Endothelial cell of umbilical vein (primary cell): ENCODE results near the gene LMO7. TPM values are rescaled to one million over a fixed set of nuclear protein-coding genes. Genes with fewer than 3 reads are reported as not detected.

Experiments
- BruUV-seq: library from RNA; stranded (reverse); fragments of 400-500 nt; replicated peaks from 2 replicates; lab custom pipeline; 2021; lab: Mats Ljungman, UMichigan
- CTCF ChIA-PET: fragments of 300-600, 350-600 bp; sonication (Branson Sonifier 250); formaldehyde crosslinking; loops from one replicate; lab custom pipeline; 2021; ENCODE audit warnings: antibody characterized with exemption, inconsistent platforms; lab: Charles Lee
- POLR2A ChIA-PET: fragments of 300-600, 350-600 bp; sonication (Branson Sonifier 250); formaldehyde crosslinking; loops from one replicate; lab custom pipeline; 2021; ENCODE audit warnings: antibody characterized with exemption, inconsistent platforms; lab: Charles Lee
- DNase-seq: peaks from one replicate; pipeline ENCODE4 v3.0.0-alpha.2; 2011; ENCODE audit warnings: low read depth, low spot score
- FAIRE-seq: peaks from 2 replicates; lab custom pipeline; 2011; peaks lifted over from hg19 to GRCh38; lab: Jason Lieb, UNC
- H2AFZ ChIP-seq: 2 replicates; pipeline ENCODE4 v1.6.0; 2012; ENCODE audit warnings: low read depth, low read length, control low read depth, inconsistent platforms
- H3K27ac ChIP-seq: 2 replicates; pipeline ENCODE4 v1.5.1; 2011; ENCODE audit warnings: low read depth, mild to moderate bottlenecking, control low read depth, low read length, moderate library complexity; ENCODE audit not compliant: insufficient read depth
- H3K27me3 ChIP-seq, 2 experiments: 2 replicates each; pipeline versions ENCODE4 v1.6.0 to v1.6.1; 2011; ENCODE audit warnings: low read length in 2 of 2, mixed read lengths in 1 of 2; ENCODE audit not compliant: control insufficient read depth in 2 of 2, insufficient read depth in 2 of 2
- H3K36me3 ChIP-seq, 2 experiments: 2 replicates in 1 of 2; 3 replicates in 1 of 2; pipeline ENCODE4 v1.5.1; 2011; ENCODE audit warnings: low read length in 2 of 2, mild to moderate bottlenecking in 1 of 2, moderate library complexity in 1 of 2; ENCODE audit not compliant: control insufficient read depth in 2 of 2, insufficient read depth in 2 of 2; ENCODE audit errors: extremely low read depth in 1 of 2
- H3K4me1 ChIP-seq: 3 replicates; pipeline ENCODE4 v1.5.1; 2011; ENCODE audit warnings: mild to moderate bottlenecking, low read length; ENCODE audit not compliant: control insufficient read depth, insufficient read depth; ENCODE audit errors: extremely low read depth
- H3K4me2 ChIP-seq: 2 replicates; pipeline ENCODE4 v1.6.1; 2011; ENCODE audit warnings: low read length, control low read depth, mixed read lengths; ENCODE audit not compliant: insufficient read depth
- H3K4me3 ChIP-seq, 3 experiments: fragments of 200-600 bp in 1 of 3; sonication (generic), shearing (Covaris generic) in 1 of 3; replicated peaks in 1 of 3; 2 replicates each; pipeline ENCODE4 v1.5.1; 2011 to 2016; ENCODE audit warnings: control low read depth in 3 of 3, low read length in 3 of 3, mild to moderate bottlenecking in 2 of 3, inconsistent platforms in 1 of 3, low read depth in 1 of 3, moderate library complexity in 1 of 3; ENCODE audit not compliant: insufficient read depth in 1 of 3
- H3K79me2 ChIP-seq: 2 replicates; pipeline ENCODE4 v1.6.0; 2012; ENCODE audit warnings: low read length, inconsistent platforms; ENCODE audit not compliant: control insufficient read depth, insufficient read depth
- H3K9ac ChIP-seq: replicated peaks from 2 replicates; pipeline ENCODE3; 2011; ENCODE audit warnings: low read length, control low read depth; ENCODE audit not compliant: insufficient read depth; ENCODE audit errors: extremely low read depth
- H3K9me1 ChIP-seq: replicated peaks from 3 replicates; pipeline ENCODE4 v1.6.0; 2011; ENCODE audit warnings: mild to moderate bottlenecking, low read length; ENCODE audit not compliant: control insufficient read depth, insufficient read depth; ENCODE audit errors: extremely low read depth
- H3K9me3 ChIP-seq: replicated peaks from 2 replicates; pipeline ENCODE4 v1.5.1; 2012; ENCODE audit warnings: low read length, inconsistent platforms; ENCODE audit not compliant: control insufficient read depth, insufficient read depth
- H4K20me1 ChIP-seq: replicated peaks from 2 replicates; pipeline ENCODE3; 2011; ENCODE audit warnings: mild to moderate bottlenecking, low read length; ENCODE audit not compliant: control insufficient read depth, insufficient read depth; ENCODE audit errors: extremely low read depth
- EZH2 ChIP-seq: IDR thresholded peaks from 2 replicates; pipeline ENCODE4 v1.6.1; 2012; ENCODE audit warnings: borderline replicate concordance, low read depth, mild to moderate bottlenecking, moderate library complexity, low read length, inconsistent platforms; ENCODE audit not compliant: severe bottlenecking
- FOS ChIP-seq: IDR thresholded peaks from 2 replicates; pipeline ENCODE4 v1.6.1; 2011; ENCODE audit warnings: mild to moderate bottlenecking, low read length, moderate library complexity, borderline replicate concordance; ENCODE audit not compliant: insufficient read depth
- GATA2 ChIP-seq: IDR thresholded peaks from 2 replicates; pipeline ENCODE4 v1.7.0; 2011; ENCODE audit warnings: low read depth, mild to moderate bottlenecking, moderate library complexity, mixed read lengths, low read length; ENCODE audit not compliant: insufficient read length, insufficient read depth
- JUN ChIP-seq: IDR thresholded peaks from 2 replicates; pipeline ENCODE4 v1.6.1; 2011; ENCODE audit warnings: borderline replicate concordance, low read depth; ENCODE audit not compliant: insufficient read length, insufficient read depth
- MYC ChIP-seq: IDR thresholded peaks from one replicate; pipeline ENCODE4 v1.6.1; 2011; ENCODE audit warnings: mild to moderate bottlenecking, low read depth, low read length
- POLR2A ChIP-seq: IDR thresholded peaks from 2 replicates; pipeline ENCODE4 v1.6.1; 2012; ENCODE audit warnings: low read depth, mild to moderate bottlenecking, control low read depth, low read length
- POLR2AphosphoS5 ChIP-seq: IDR thresholded peaks from 2 replicates; pipeline ENCODE4 v1.6.1; 2012; ENCODE audit warnings: low read depth, mild to moderate bottlenecking, control low read depth, low read length, moderate library complexity; ENCODE audit not compliant: insufficient read depth
- dilution Hi-C: fragments of 300-500 bp; cut with MboI; formaldehyde crosslinking; loops from one replicate; pipeline ENCODE4 v1.15.0; 2019; ENCODE audit warnings: low sequenced_read_pairs; ENCODE audit not compliant: extremely low pct_ligation_motif_present
- intact Hi-C: fragments of 100-400 bp; cut with micrococcal nuclease; formaldehyde crosslinking; loops from one replicate; pipeline ENCODE4 v1.10.0; 2022
- polyA plus RNA-seq, 4 experiments: library from polyadenylated mRNA; depleted of rRNA in 3 of 4; stranded (reverse) in 3 of 4; unstranded in 1 of 4; fragments of >200 nt; gene quantifications; 2 replicates each; pipeline versions ENCODE4 v1.2.1 to v1.2.3, GENCODE V29; 2011 to 2012; ENCODE audit warnings: missing spikeins in 1 of 4
- total RNA-seq: library from RNA; stranded (reverse); gene quantifications from 2 replicates; pipeline ENCODE4 v1.2.3, GENCODE V29; 2021
- TF ChIP-seq, protein P1 (sequence below), 2 donors: IDR thresholded peaks; 1 replicate in 1 of 2; 2 replicates in 1 of 2; pipeline ENCODE4 v1.5.1; 2011; ENCODE audit warnings: low read length in 2 of 2, mild to moderate bottlenecking in 2 of 2, moderate library complexity in 2 of 2, control low read depth in 1 of 2, inconsistent platforms in 1 of 2, low read depth in 1 of 2; ENCODE audit not compliant: insufficient read depth in 1 of 2; ENCODE audit errors: extremely low read depth in 1 of 2
- TF ChIP-seq, protein P2 (sequence below): IDR thresholded peaks from 2 replicates; pipeline ENCODE4 v1.6.1; 2011; ENCODE audit not compliant: insufficient read depth, insufficient read length

LMO7 gene
- total and polyA plus RNA-seq, 2 donors (not counting 3 experiments of a cell fraction or from before 2014, with no cell fraction given), result 10.5 to 21.1 TPM

DNA sequence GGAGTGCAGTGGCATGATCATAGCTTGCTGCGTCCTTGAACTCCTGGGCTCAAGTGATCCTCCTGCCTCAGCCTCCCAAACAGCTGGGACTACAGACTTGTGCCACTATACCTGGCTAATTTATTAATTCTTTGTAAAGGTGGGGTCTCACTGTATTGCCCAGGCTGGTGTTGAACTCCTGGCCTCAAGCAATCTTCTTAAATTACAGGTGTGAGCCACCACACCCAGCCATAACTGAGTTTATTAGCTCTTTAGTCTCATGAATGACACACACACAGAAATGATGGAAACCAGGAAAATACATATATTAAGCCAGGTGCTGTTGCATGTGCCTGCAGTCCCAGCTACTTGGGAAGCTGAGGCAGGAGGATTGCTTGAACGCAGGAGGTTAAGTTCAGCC, 33.1 kb upstream of the LMO7 start:
- TF ChIP-seq MYC (no peak), JUN (no peak), EZH2 (no peak), POLR2A (no peak), FOS (no peak), POLR2AphosphoS5 (no peak), GATA2 (no peak)
- TF ChIP-seq, protein P1, sequence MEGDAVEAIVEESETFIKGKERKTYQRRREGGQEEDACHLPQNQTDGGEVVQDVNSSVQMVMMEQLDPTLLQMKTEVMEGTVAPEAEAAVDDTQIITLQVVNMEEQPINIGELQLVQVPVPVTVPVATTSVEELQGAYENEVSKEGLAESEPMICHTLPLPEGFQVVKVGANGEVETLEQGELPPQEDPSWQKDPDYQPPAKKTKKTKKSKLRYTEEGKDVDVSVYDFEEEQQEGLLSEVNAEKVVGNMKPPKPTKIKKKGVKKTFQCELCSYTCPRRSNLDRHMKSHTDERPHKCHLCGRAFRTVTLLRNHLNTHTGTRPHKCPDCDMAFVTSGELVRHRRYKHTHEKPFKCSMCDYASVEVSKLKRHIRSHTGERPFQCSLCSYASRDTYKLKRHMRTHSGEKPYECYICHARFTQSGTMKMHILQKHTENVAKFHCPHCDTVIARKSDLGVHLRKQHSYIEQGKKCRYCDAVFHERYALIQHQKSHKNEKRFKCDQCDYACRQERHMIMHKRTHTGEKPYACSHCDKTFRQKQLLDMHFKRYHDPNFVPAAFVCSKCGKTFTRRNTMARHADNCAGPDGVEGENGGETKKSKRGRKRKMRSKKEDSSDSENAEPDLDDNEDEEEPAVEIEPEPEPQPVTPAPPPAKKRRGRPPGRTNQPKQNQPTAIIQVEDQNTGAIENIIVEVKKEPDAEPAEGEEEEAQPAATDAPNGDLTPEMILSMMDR (IDR thresholded peaks at IDR 0.05; ENCODE audit: extremely low read depth in 1 of 2, insufficient read depth in 1 of 2, low read depth in 1 of 2, low read length in 2 of 2), result no peak
- TF ChIP-seq, protein P2, sequence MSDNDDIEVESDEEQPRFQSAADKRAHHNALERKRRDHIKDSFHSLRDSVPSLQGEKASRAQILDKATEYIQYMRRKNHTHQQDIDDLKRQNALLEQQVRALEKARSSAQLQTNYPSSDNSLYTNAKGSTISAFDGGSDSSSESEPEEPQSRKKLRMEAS, result no peak
- dilution Hi-C loops, result no loop called here
- Histone ChIP-seq H3K9ac (no peak overlapping the region), H3K4me1 (no peaks in the 10 kb centered on the region), H2AFZ (no peak overlapping the region), H3K79me2 (no peaks in the 10 kb centered on the region), H3K4me3 (no peak overlapping the region), H4K20me1 (no peaks in the 10 kb centered on the region), H3K27ac (no peak overlapping the region), H3K9me3 (no peaks in the 10 kb centered on the region), H3K27me3 (no peaks in the 10 kb centered on the region), H3K4me2 (no peak overlapping the region), H3K9me1 (no peaks in the 10 kb centered on the region), H3K36me3 (peaks cover 0 to 2% of the 10 kb centered on the region in 2 experiments)
- intact Hi-C loops, result no loop called here
- DNase-seq, result no peak
- no TSS peak for BruUV-seq
- ChIA-PET CTCF (interaction anchor here (1.1 to 1.4 kb wide), 2 partner anchors 12 to 18 kb away, joined by 3 to 5 read pairs; no protein-coding TSS in a partner anchor), POLR2A (no interaction called here)
- FAIRE-seq, result no peak
